ENCODE measurements around the gene ANKS6.

ANKS6 gene

GRCh38 chr9:98727428-98727827 lies 68.9 kb downstream of the ANKS6 start:
- no peaks in the 10 kb centered on the region for H3K27me3 ChIP-seq (ENCODE audit: insufficient read depth, low read length, poor library complexity, severe bottlenecking)
- H3K36me3 ChIP-seq (ENCODE audit: insufficient read depth, low read length), result no peaks in the 10 kb centered on the region
- TF ChIP-seq, protein P1, sequence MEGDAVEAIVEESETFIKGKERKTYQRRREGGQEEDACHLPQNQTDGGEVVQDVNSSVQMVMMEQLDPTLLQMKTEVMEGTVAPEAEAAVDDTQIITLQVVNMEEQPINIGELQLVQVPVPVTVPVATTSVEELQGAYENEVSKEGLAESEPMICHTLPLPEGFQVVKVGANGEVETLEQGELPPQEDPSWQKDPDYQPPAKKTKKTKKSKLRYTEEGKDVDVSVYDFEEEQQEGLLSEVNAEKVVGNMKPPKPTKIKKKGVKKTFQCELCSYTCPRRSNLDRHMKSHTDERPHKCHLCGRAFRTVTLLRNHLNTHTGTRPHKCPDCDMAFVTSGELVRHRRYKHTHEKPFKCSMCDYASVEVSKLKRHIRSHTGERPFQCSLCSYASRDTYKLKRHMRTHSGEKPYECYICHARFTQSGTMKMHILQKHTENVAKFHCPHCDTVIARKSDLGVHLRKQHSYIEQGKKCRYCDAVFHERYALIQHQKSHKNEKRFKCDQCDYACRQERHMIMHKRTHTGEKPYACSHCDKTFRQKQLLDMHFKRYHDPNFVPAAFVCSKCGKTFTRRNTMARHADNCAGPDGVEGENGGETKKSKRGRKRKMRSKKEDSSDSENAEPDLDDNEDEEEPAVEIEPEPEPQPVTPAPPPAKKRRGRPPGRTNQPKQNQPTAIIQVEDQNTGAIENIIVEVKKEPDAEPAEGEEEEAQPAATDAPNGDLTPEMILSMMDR (conservative IDR thresholded peaks at IDR 0.05; ENCODE audit: low read length), result no peak
- no peak for TF ChIP-seq EZH2phosphoT487 (IDR thresholded peaks at IDR 0.05; ENCODE audit: borderline replicate concordance)
- no peaks in the 10 kb centered on the region for H3F3A ChIP-seq (ENCODE audit: low read depth)
- H4K20me1 ChIP-seq (ENCODE audit: insufficient read depth, low read length, poor library complexity, severe bottlenecking), result no peaks in the 10 kb centered on the region
- H3K9me3 ChIP-seq (ENCODE audit: insufficient read depth, low read depth, low read length), result no peaks in the 10 kb centered on the region
- H2AFZ ChIP-seq (ENCODE audit: low read length), result no peak overlapping the region
- no peak overlapping the region for H3K4me2 ChIP-seq (ENCODE audit: low read depth, low read length, poor library complexity, severe bottlenecking)
- H3K4me1 ChIP-seq (ENCODE audit: insufficient read depth, low read length, poor library complexity, severe bottlenecking), result peaks cover 4% of the 10 kb centered on the region
- H3K79me2 ChIP-seq (ENCODE audit: insufficient read depth, low read length), result no peaks in the 10 kb centered on the region
- no peak overlapping the region for H3K4me3 ChIP-seq (ENCODE audit: low read length, poor library complexity, severe bottlenecking)
- no peak overlapping the region for H3K9ac ChIP-seq (ENCODE audit: low read depth, low read length, poor library complexity, severe bottlenecking)
- H3K9me2 ChIP-seq (replicated peaks; ENCODE audit: low read depth, low read length), result no peaks in the 10 kb centered on the region

DNA sequence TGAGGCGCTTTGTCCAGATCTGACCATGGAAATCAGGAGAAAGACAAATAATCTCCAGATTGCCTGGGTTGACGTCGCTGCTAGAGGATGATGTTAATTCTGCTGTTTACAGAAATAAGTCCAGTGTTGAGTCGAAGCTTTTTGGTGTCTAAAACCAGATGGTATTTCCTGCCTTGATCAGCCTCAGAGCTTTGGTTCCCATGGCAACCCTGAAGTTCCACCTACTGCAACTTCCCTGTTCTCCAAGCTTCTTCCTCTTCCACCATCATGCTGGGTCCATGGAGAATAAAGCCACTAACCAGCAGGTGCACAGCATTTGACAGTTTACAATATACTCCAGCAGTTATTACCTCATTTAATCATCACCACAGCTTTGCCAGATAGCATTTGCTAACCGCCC lies 69.6 kb downstream of the ANKS6 start:
- Histone ChIP-seq H3K4me1 (ENCODE audit: insufficient read depth, low read length, poor library complexity, severe bottlenecking) (peaks cover 4% of the 10 kb centered on the region), H2AFZ (ENCODE audit: low read length) (no peak overlapping the region), H3K4me2 (ENCODE audit: low read depth, low read length, poor library complexity, severe bottlenecking) (no peak overlapping the region), H3K9ac (ENCODE audit: low read depth, low read length, poor library complexity, severe bottlenecking) (no peak overlapping the region), H3K79me2 (ENCODE audit: insufficient read depth, low read length) (no peaks in the 10 kb centered on the region), H3K9me2 (replicated peaks; ENCODE audit: low read depth, low read length) (no peaks in the 10 kb centered on the region), H4K20me1 (ENCODE audit: insufficient read depth, low read length, poor library complexity, severe bottlenecking) (no peaks in the 10 kb centered on the region), H3K27me3 (ENCODE audit: insufficient read depth, low read length, poor library complexity, severe bottlenecking) (no peaks in the 10 kb centered on the region), H3K4me3 (ENCODE audit: low read length, poor library complexity, severe bottlenecking) (no peak overlapping the region), H3K9me3 (ENCODE audit: insufficient read depth, low read depth, low read length) (no peaks in the 10 kb centered on the region), H3F3A (ENCODE audit: low read depth) (no peaks in the 10 kb centered on the region), H3K36me3 (ENCODE audit: insufficient read depth, low read length) (no peaks in the 10 kb centered on the region)
- TF ChIP-seq EZH2phosphoT487 (IDR thresholded peaks at IDR 0.05; ENCODE audit: borderline replicate concordance), result no peak
- TF ChIP-seq, protein P1 (conservative IDR thresholded peaks at IDR 0.05; ENCODE audit: low read length), result no peak

DNA sequence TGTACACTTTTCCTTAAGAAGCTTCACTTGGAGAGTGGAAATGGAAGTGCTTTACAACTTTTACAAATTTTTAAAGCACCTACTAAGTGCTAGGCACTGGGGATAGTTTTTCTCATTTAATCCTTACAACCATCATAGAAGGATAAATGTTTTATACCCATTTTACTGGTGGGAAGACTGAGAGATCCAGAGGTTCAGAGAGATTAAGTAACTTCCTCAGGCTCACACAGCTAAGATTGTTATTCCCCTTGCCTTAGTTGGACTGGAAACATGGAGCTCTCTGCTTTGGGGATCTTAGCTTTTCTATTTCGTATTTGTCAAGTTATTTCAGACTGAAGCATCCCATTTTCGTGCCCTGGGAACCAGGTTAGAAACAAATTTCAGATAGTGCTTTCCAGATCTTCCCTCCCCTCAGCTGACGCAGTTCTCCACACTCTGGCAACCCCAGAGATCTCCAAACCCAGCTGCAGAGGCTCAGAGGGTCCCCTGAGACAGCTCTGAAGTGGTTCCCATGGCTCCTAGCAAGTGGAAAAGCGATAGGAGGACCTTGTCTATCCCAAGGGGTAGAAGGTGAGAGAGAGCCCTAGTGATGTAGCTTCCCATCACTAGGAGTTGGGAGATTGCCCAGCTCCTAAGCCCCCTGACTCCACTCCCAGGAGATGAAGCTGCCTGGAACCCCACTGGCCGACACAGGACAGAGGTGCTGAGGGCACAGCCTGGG lies 71.4 kb downstream of the ANKS6 start:
- Histone ChIP-seq H3K4me2 (ENCODE audit: low read depth, low read length, poor library complexity, severe bottlenecking) (no peak overlapping the region), H3K9me3 (ENCODE audit: insufficient read depth, low read depth, low read length) (no peaks in the 10 kb centered on the region), H3K4me1 (ENCODE audit: insufficient read depth, low read length, poor library complexity, severe bottlenecking) (peaks cover 4% of the 10 kb centered on the region), H3F3A (ENCODE audit: low read depth) (no peaks in the 10 kb centered on the region), H3K27me3 (ENCODE audit: insufficient read depth, low read length, poor library complexity, severe bottlenecking) (no peaks in the 10 kb centered on the region), H3K79me2 (ENCODE audit: insufficient read depth, low read length) (no peaks in the 10 kb centered on the region), H2AFZ (ENCODE audit: low read length) (no peak overlapping the region), H3K9me2 (replicated peaks; ENCODE audit: low read depth, low read length) (no peaks in the 10 kb centered on the region), H3K4me3 (ENCODE audit: low read length, poor library complexity, severe bottlenecking) (no peak overlapping the region), H4K20me1 (ENCODE audit: insufficient read depth, low read length, poor library complexity, severe bottlenecking) (no peaks in the 10 kb centered on the region), H3K36me3 (ENCODE audit: insufficient read depth, low read length) (no peaks in the 10 kb centered on the region), H3K9ac (ENCODE audit: low read depth, low read length, poor library complexity, severe bottlenecking) (no peak overlapping the region)
- no peak for TF ChIP-seq EZH2phosphoT487 (IDR thresholded peaks at IDR 0.05; ENCODE audit: borderline replicate concordance)
- TF ChIP-seq, protein P1 (conservative IDR thresholded peaks at IDR 0.05; ENCODE audit: low read length), result no peak

All from Loucy (cell line).